Measurements from ENCODE around the gene FICD. TPM values are rescaled to one million over a fixed set of nuclear protein-coding genes. Genes with fewer than 3 reads are reported as not detected.
A peak's percentile ranks its signal among the peaks of the same experiment; 100 is the strongest.

FICD gene
- total RNA-seq, result 3.6 and 3.7 TPM in 2 replicates
- long read RNA-seq, transcript FICD-204 (3 exons, 3,347 nt), result major isoform, 10 of 12 reads
- long read RNA-seq, partial matches to known transcripts, result 0 of 12 reads
- long read RNA-seq, other reads (novel, unspliced or antisense), result 1 of 12 reads

DNA sequence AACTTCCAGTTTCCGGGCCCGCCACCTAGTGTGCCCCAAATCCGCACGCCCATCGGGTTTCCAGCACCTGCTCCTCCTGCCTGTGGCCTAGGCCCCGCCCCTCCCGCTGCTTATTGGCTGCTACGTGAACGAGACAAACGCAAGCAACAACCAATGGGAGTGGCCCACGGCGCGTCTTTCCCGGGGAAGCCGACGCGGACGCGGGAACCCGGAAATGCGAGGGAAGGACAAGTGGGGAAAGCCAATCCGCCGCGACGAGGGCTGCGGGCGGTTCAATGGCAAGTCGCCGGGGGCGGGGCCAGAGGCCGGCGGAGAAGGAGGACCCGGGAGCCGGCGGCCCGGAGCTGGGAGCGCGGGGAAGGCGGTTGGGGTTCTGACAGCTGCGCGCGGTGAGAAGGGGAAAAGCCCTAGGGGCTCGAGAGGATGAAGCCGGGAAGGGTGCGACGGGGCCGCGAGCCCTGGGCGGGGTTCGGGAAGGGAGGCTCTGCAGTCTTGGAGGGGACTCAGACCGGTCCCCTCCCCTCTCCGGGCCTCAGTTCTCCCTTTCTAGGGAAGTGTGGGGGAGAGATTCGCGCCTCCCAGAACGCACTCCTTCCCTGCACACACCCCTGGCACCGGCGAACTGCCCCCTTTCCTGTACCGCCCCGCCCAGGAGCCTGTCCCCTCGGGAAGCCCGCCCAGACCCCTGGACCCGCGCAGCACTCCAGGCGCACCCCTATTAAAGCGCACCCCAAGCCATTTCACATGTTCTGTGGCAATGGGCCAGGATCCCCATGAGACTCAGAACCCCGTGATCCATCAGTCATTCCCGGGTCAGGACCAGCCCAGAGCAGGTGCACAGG is at the start of gene FICD:
TSS of gene FICD (plus strand) at position 305 of the 842 bp plus-strand sequence. CDS start 1,696 bp downstream, outside the sequence.
- H3K9me3 Mint-ChIP-seq (ENCODE audit: low read depth), result no peaks in the 10 kb centered on the region
- H3K4me3 Mint-ChIP-seq (ENCODE audit: low read depth), result peak within 1 kb of the TSS; percentile 88
- H3K36me3 Mint-ChIP-seq (ENCODE audit: insufficient read depth), result peaks cover 9% of the 10 kb centered on the region
- no peaks in the 10 kb centered on the region for H3K27me3 Mint-ChIP-seq
- TF ChIP-seq, protein P1, sequence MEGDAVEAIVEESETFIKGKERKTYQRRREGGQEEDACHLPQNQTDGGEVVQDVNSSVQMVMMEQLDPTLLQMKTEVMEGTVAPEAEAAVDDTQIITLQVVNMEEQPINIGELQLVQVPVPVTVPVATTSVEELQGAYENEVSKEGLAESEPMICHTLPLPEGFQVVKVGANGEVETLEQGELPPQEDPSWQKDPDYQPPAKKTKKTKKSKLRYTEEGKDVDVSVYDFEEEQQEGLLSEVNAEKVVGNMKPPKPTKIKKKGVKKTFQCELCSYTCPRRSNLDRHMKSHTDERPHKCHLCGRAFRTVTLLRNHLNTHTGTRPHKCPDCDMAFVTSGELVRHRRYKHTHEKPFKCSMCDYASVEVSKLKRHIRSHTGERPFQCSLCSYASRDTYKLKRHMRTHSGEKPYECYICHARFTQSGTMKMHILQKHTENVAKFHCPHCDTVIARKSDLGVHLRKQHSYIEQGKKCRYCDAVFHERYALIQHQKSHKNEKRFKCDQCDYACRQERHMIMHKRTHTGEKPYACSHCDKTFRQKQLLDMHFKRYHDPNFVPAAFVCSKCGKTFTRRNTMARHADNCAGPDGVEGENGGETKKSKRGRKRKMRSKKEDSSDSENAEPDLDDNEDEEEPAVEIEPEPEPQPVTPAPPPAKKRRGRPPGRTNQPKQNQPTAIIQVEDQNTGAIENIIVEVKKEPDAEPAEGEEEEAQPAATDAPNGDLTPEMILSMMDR (IDR thresholded peaks at IDR 0.05; ENCODE audit: unreplicated experiment), result no peak
- peak within 1 kb of the TSS; percentile 82 for H3K27ac Mint-ChIP-seq
- peak; percentile 99 for DNase-seq (ENCODE audit: low spot score, unreplicated experiment)
- peaks cover 4% of the 10 kb centered on the region for H3K4me1 Mint-ChIP-seq (ENCODE audit: low read depth)

DNA sequence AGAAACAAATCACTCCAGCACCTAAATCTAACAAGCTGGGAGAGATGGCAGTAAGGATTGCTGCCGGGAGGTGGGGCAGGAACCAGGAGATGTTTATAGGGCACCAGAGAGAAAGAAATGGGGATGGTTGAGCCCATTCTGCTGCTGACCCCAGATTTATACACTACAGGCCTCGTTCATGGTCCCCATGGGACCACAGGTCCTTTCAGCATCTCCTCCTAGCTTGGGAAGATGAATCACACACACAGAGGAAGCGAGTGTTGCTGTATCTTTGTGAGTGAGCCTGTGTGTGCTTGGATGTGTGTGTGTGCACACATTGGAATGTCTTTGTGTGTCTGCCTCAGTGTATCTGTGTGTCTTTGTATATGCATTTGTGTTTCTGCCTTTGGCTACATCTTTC is 49.7 kb upstream of the FICD start:
- TF ChIP-seq, protein P1 (IDR thresholded peaks at IDR 0.05; ENCODE audit: unreplicated experiment), result no peak
- no peak for DNase-seq (ENCODE audit: low spot score, unreplicated experiment)
- Mint-ChIP-seq H3K4me3 (ENCODE audit: low read depth) (no peak overlapping the region), H3K27ac (no peak overlapping the region), H3K36me3 (ENCODE audit: insufficient read depth) (no peaks in the 10 kb centered on the region), H3K9me3 (ENCODE audit: low read depth) (no peaks in the 10 kb centered on the region), H3K4me1 (ENCODE audit: low read depth) (no peaks in the 10 kb centered on the region), H3K27me3 (peaks cover 20% of the 10 kb centered on the region)

DNA sequence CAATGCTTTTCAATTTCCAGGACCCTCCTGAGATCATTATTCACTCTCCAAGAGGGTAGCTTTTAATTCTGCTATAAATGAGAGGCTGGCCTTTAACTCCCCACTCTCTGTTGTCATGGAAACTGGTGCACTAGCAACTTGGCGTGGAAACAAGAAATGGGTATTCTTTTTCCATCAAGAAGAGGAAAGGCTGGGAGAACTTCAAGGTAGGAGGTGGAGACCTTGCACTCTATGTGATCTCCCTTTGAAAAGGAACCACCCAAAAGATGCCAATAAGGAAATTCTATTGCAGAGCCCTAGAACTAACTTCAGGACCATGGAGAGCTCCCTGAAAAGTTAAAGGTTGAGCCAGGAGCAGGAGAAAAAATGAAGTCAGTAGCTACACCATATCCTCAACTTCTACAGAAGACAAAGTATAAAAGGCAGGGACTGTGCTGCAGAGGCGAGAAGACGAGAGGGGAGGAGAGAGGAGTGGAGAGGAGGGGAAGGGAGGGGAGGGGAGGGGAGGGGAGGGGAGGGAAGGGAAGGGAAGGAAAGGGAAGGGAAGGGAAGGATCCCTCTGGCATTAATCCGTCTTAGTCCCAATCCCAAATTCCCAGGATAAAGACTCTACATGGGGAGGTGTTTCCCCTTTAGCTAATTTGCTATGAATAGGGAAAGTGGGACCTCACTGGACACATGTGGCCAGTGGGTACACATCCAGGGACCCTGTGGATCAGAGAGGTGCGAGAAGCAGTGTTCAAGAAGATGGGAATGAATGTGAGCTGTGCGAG is 46.7 kb upstream of the FICD start:
- DNase-seq (ENCODE audit: low spot score, unreplicated experiment), result peak; percentile 33
- Mint-ChIP-seq H3K9me3 (ENCODE audit: low read depth) (no peaks in the 10 kb centered on the region), H3K4me1 (ENCODE audit: low read depth) (no peaks in the 10 kb centered on the region), H3K4me3 (ENCODE audit: low read depth) (no peak overlapping the region), H3K36me3 (ENCODE audit: insufficient read depth) (no peaks in the 10 kb centered on the region), H3K27me3 (peaks cover 20% of the 10 kb centered on the region), H3K27ac (no peak overlapping the region)
- TF ChIP-seq, protein P1 (IDR thresholded peaks at IDR 0.05; ENCODE audit: unreplicated experiment), result no peak

DNA sequence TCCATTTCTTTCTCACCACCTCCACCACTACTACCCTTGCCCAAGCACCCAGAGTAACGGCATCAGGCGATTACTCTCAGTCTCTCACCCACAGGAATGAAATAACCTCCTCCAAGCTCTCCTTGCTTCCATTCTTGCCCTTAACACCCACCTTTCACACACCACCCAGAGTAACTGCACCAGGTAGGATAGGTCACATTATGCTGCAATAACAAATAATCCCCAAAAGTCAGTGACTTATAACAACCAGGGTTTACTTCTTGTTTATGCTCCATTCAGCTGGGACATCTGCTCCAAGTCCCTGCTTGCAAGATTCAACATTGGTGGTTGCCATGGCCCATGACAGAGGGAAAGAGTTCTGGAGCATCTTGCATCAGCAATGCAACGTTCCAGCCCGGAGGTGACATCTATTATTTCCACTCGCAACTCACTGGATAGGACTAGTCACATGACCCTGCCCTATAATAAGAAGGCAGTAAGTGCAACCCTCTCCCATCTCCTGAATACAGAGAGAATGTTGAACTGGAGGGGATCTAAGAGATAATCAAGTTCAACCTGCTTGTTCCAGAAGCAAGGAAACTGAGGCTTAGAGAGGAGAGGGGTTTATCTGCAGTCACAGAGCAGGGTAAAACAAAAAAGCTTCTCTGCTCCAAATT is 41.5 kb upstream of the FICD start:
- DNase-seq (ENCODE audit: low spot score, unreplicated experiment), result no peak
- Mint-ChIP-seq H3K27me3 (peaks cover 13% of the 10 kb centered on the region), H3K4me3 (ENCODE audit: low read depth) (no peak overlapping the region), H3K36me3 (ENCODE audit: insufficient read depth) (no peaks in the 10 kb centered on the region), H3K9me3 (ENCODE audit: low read depth) (no peaks in the 10 kb centered on the region), H3K4me1 (ENCODE audit: low read depth) (no peaks in the 10 kb centered on the region), H3K27ac (no peak overlapping the region)
- TF ChIP-seq, protein P1 (IDR thresholded peaks at IDR 0.05; ENCODE audit: unreplicated experiment), result no peak

DNA sequence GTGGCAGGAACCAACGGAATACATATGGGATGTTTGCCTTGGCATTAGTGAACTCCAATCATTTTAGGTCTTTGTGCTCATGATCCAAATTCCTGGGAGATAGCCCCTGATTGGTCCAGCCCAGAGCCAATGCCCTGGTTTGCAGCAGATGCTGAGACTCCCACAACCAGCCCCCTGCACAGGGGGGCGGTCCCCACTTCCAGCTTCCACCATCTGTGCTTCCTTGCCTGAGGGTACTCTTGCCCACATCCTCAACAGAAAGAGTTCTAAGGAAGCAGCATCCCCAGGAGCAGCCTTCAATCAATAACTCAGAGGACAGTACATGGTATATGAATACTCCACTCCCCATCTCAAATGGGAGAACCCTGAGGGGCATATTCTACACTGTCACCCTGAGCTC is 39.7 kb upstream of the FICD start:
- no peak for DNase-seq (ENCODE audit: low spot score, unreplicated experiment)
- no peaks in the 10 kb centered on the region for H3K4me1 Mint-ChIP-seq (ENCODE audit: low read depth)
- H3K27me3 Mint-ChIP-seq, result peaks cover 13% of the 10 kb centered on the region
- H3K9me3 Mint-ChIP-seq (ENCODE audit: low read depth), result no peaks in the 10 kb centered on the region
- H3K4me3 Mint-ChIP-seq (ENCODE audit: low read depth), result no peak overlapping the region
- TF ChIP-seq, protein P1 (IDR thresholded peaks at IDR 0.05; ENCODE audit: unreplicated experiment), result no peak
- H3K36me3 Mint-ChIP-seq (ENCODE audit: insufficient read depth), result no peaks in the 10 kb centered on the region
- no peak overlapping the region for H3K27ac Mint-ChIP-seq

All from progenitor cell of endocrine pancreas (in vitro differentiated cells).